BLaER1 (cell line): Measurements from ENCODE around the gene PPP1R1B.

Experiments
- H3K27ac ChIP-seq: shearing (Covaris generic); formaldehyde crosslinking; 2 replicates; pipeline ENCODE4 v1.8.1; 2022
- H3K27me3 ChIP-seq: shearing (Covaris generic); formaldehyde crosslinking; 2 replicates; pipeline ENCODE4 v1.8.1; 2022
- H3K36me3 ChIP-seq: shearing (Covaris generic); formaldehyde crosslinking; 2 replicates; pipeline ENCODE4 v1.8.1; 2022
- H3K4me1 ChIP-seq: shearing (Covaris generic); formaldehyde crosslinking; 2 replicates; pipeline ENCODE4 v1.8.1; 2022
- H3K4me2 ChIP-seq: shearing (Covaris generic); formaldehyde crosslinking; 2 replicates; pipeline ENCODE4 v1.8.1; 2022
- H3K4me3 ChIP-seq: shearing (Covaris generic); formaldehyde crosslinking; 2 replicates; pipeline ENCODE4 v1.8.1; 2022
- H3K9ac ChIP-seq: shearing (Covaris generic); formaldehyde crosslinking; 2 replicates; pipeline ENCODE4 v1.8.1; 2022
- H3K9me3 ChIP-seq: shearing (Covaris generic); formaldehyde crosslinking; 2 replicates; pipeline ENCODE4 v1.8.1; 2022
- H4K20me1 ChIP-seq: shearing (Covaris generic); formaldehyde crosslinking; 2 replicates; pipeline ENCODE4 v1.8.1; 2022
- Cebpa-rat ChIP-seq: shearing (Covaris generic); IDR thresholded peaks from 2 replicates; pipeline ENCODE4 v1.8.1; 2022

The PPP1R1B gene

GRCh38 chr17:39666231-39666600 is 39.5 kb downstream of the PPP1R1B start:
- Histone ChIP-seq H3K4me1 (peaks cover 79% of the 10 kb centered on the region), H3K9me3 (no peaks in the 10 kb centered on the region), H3K9ac (no peak overlapping the region), H3K4me2 (peak overlapping the region; percentile 86), H3K27me3 (peaks cover 47% of the 10 kb centered on the region), H3K4me3 (no peak overlapping the region), H4K20me1 (peaks cover 41% of the 10 kb centered on the region), H3K36me3 (peaks cover 16% of the 10 kb centered on the region), H3K27ac (no peak overlapping the region)
- no peak for TF ChIP-seq Cebpa-rat

- TF ChIP-seq Cebpa-rat, result no peak
- Histone ChIP-seq H3K9me3 (no peaks in the 10 kb centered on the region), H3K4me2 (peak overlapping the region; percentile 86), H3K27me3 (peaks cover 53% of the 10 kb centered on the region), H3K27ac (no peak overlapping the region), H4K20me1 (peaks cover 41% of the 10 kb centered on the region), H3K9ac (no peak overlapping the region), H3K4me1 (peaks cover 79% of the 10 kb centered on the region), H3K36me3 (peaks cover 10% of the 10 kb centered on the region), H3K4me3 (peak overlapping the region; percentile 14; the same call in 1 of the 2 replicates)
These were observed 40.0 kb downstream of the PPP1R1B start for GRCh38 chr17:39666601-39667261.

GRCh38 chr17:39667262-39667944 is 40.7 kb downstream of the PPP1R1B start:
- peaks cover 38% of the 10 kb centered on the region for H4K20me1 ChIP-seq
- H3K36me3 ChIP-seq, result peaks cover 5% of the 10 kb centered on the region; the same call in 1 of the 2 replicates
- peak overlapping the region; percentile 14; the same call in 1 of the 2 replicates for H3K4me3 ChIP-seq
- H3K27me3 ChIP-seq, result peaks cover 53% of the 10 kb centered on the region
- TF ChIP-seq Cebpa-rat, result no peak
- peak overlapping the region; percentile 86 for H3K4me2 ChIP-seq
- no peak overlapping the region for H3K9ac ChIP-seq
- H3K4me1 ChIP-seq, result peaks cover 79% of the 10 kb centered on the region
- no peak overlapping the region for H3K27ac ChIP-seq
- H3K9me3 ChIP-seq, result no peaks in the 10 kb centered on the region

- Histone ChIP-seq H4K20me1 (peaks cover 30% of the 10 kb centered on the region), H3K4me2 (peak within 1 kb of the TSS; percentile 96), H3K36me3 (no peaks in the 10 kb centered on the region), H3K9me3 (no peaks in the 10 kb centered on the region), H3K27ac (peak within 1 kb of the TSS; percentile 67), H3K9ac (peak within 1 kb of the TSS; percentile 72), H3K27me3 (peaks cover 53% of the 10 kb centered on the region), H3K4me1 (peaks cover 79% of the 10 kb centered on the region), H3K4me3 (peak within 1 kb of the TSS; percentile 64)
- TF ChIP-seq Cebpa-rat, result no peak
These were observed 41.5 kb downstream of the PPP1R1B start, which contains the start of gene PNMT for GRCh38 chr17:39667945-39668924. TSS of gene PNMT (plus strand) at chr17:39668453. CDS start at chr17:39668476, 23 bp downstream.

GRCh38 chr17:39669897-39670735 is 43.4 kb downstream of the PPP1R1B start:
- peaks cover 18% of the 10 kb centered on the region for H4K20me1 ChIP-seq
- no peak overlapping the region for H3K4me2 ChIP-seq
- H3K36me3 ChIP-seq, result no peaks in the 10 kb centered on the region
- no peak for TF ChIP-seq Cebpa-rat
- peaks cover 53% of the 10 kb centered on the region for H3K27me3 ChIP-seq
- H3K9ac ChIP-seq, result no peak overlapping the region
- no peaks in the 10 kb centered on the region for H3K9me3 ChIP-seq
- no peak overlapping the region for H3K27ac ChIP-seq
- H3K4me1 ChIP-seq, result peaks cover 80% of the 10 kb centered on the region
- H3K4me3 ChIP-seq, result no peak overlapping the region

- Histone ChIP-seq H3K4me3 (no peak overlapping the region), H3K9me3 (no peaks in the 10 kb centered on the region), H3K4me2 (no peak overlapping the region), H4K20me1 (peaks cover 11% of the 10 kb centered on the region), H3K9ac (no peak overlapping the region), H3K27me3 (peaks cover 52% of the 10 kb centered on the region), H3K27ac (no peak overlapping the region), H3K4me1 (peaks cover 80% of the 10 kb centered on the region), H3K36me3 (no peaks in the 10 kb centered on the region)
- TF ChIP-seq Cebpa-rat, result no peak
These were observed 44.0 kb downstream of the PPP1R1B start for GRCh38 chr17:39670746-39671145.

GRCh38 chr17:39671651-39672521 is 45.1 kb downstream of the PPP1R1B start:
- H3K27ac ChIP-seq, result peak overlapping the region; percentile 34

More at GRCh38 chr17:39671651-39672521, 45.1 kb downstream of the PPP1R1B start:
- Histone ChIP-seq H4K20me1 (peaks cover 6% of the 10 kb centered on the region), H3K4me2 (peak overlapping the region; percentile 96), H3K9ac (0 out of 2 replicates have a peak overlapping the region, but pooled peaks have one; percentile 38), H3K27me3 (peaks cover 40% of the 10 kb centered on the region), H3K9me3 (no peaks in the 10 kb centered on the region), H3K4me3 (no peak overlapping the region), H3K36me3 (no peaks in the 10 kb centered on the region), H3K4me1 (peaks cover 80% of the 10 kb centered on the region)
- no peak for TF ChIP-seq Cebpa-rat
